Fibroblast of lung (primary cell): ENCODE data around the gene NLGN1.

Experiments
- EZH2 ChIP-seq: IDR thresholded peaks from 2 replicates; pipeline ENCODE4 v1.5.1; 2012; ENCODE audit warnings: low read length, control low read depth, mild to moderate bottlenecking; ENCODE audit errors: missing control alignments
- TF ChIP-seq, protein P1 (sequence below), 2 donors: IDR thresholded peaks in 1 of 2; conservative IDR thresholded peaks in 1 of 2; 1 replicate in 1 of 2; 2 replicates in 1 of 2; pipeline ENCODE4 v1.5.1; 2011 to 2012; ENCODE audit warnings: low read length in 2 of 2, control low read depth in 1 of 2, inconsistent platforms in 1 of 2, low read depth in 1 of 2, mild to moderate bottlenecking in 1 of 2

DNA sequence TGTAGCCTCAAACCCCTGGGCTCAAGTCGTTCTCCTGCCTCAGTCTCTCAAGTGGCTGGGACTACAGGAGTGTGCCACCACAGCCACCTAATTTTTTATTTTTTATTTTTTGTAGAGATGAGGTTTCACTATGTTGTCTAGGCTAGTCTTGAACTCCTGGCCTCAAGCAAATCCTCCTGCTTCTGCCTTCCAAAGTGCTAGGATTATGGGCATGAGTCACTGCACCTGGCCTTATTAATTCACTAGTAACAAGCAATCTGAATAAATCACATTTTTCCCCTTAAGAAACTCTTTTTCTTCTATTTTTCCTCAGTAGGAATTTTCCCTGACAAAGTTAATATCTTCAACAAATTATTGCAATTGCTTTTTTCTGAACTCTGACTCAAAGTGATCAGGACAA lies 336.9 kb downstream of the NLGN1 start:
- TF ChIP-seq, protein P1, sequence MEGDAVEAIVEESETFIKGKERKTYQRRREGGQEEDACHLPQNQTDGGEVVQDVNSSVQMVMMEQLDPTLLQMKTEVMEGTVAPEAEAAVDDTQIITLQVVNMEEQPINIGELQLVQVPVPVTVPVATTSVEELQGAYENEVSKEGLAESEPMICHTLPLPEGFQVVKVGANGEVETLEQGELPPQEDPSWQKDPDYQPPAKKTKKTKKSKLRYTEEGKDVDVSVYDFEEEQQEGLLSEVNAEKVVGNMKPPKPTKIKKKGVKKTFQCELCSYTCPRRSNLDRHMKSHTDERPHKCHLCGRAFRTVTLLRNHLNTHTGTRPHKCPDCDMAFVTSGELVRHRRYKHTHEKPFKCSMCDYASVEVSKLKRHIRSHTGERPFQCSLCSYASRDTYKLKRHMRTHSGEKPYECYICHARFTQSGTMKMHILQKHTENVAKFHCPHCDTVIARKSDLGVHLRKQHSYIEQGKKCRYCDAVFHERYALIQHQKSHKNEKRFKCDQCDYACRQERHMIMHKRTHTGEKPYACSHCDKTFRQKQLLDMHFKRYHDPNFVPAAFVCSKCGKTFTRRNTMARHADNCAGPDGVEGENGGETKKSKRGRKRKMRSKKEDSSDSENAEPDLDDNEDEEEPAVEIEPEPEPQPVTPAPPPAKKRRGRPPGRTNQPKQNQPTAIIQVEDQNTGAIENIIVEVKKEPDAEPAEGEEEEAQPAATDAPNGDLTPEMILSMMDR (conservative IDR thresholded peaks at IDR 0.05 in 1 of 2, IDR thresholded peaks at IDR 0.05 in 1 of 2; ENCODE audit: low read depth in 1 of 2, low read length in 2 of 2) = no peak
- TF ChIP-seq EZH2 = no peak
